ENCODE results near the gene NR3C2.

- TF ChIP-seq CTCF (conservative IDR thresholded peaks at IDR 0.05; ENCODE audit: low read depth, low read length) = no peak
- TF ChIP-seq CHD1 (IDR thresholded peaks at IDR 0.05; ENCODE audit: low read depth, low read length) = no peak
- no peak for TF ChIP-seq CEBPB (IDR thresholded peaks at IDR 0.05; ENCODE audit: low read depth, low read length)
- no peak for TF ChIP-seq MAZ (IDR thresholded peaks at IDR 0.05; ENCODE audit: borderline replicate concordance, low read depth, low read length)
- TF ChIP-seq MXI1 (IDR thresholded peaks at IDR 0.05; ENCODE audit: borderline replicate concordance, low read depth, low read length) = no peak
- no peak for TF ChIP-seq POLR2A (IDR thresholded peaks at IDR 0.05; ENCODE audit: low read depth, low read length)
- no peak for TF ChIP-seq SMC3 (IDR thresholded peaks at IDR 0.05; ENCODE audit: low read depth, low read length)
- TF ChIP-seq RAD21 (IDR thresholded peaks at IDR 0.05; ENCODE audit: low read length) = no peak
- TF ChIP-seq NFE2L2 (IDR thresholded peaks at IDR 0.05; ENCODE audit: low read depth, low read length) = no peak
- TF ChIP-seq RCOR1 (IDR thresholded peaks at IDR 0.05; ENCODE audit: insufficient replicate concordance, low read length) = no peak
- no peak for TF ChIP-seq RFX5 (IDR thresholded peaks at IDR 0.05; ENCODE audit: low read depth, low read length)
- TF ChIP-seq FOS (IDR thresholded peaks at IDR 0.05; ENCODE audit: low read depth, low read length) = no peak
- TF ChIP-seq BHLHE40 (IDR thresholded peaks at IDR 0.05; ENCODE audit: low read depth, low read length) = no peak
Measured at GRCh38 chr4:148441624-148441985, 609 bp downstream of the NR3C2 start.

Measured in IMR-90 (cell line).